ENCODE results near the gene JAG1. TPM values are rescaled to one million over a fixed set of nuclear protein-coding genes. Genes with fewer than 3 reads are reported as not detected.

JAG1 gene
- total RNA-seq, 4 donors from 2014 or later, result 89.6 to 182 (median 123) TPM

- DNase-seq, result no peak
- Histone ChIP-seq H3K4me1 (peaks cover 0 to 14% (median 0%) of the 10 kb centered on the region in 3 donors), H3K27me3 (no peaks in the 10 kb centered on the region), H3K4me3 (no peak overlapping the region), H3K27ac (peak overlapping the region in 2 of 4 donors; percentile 6 to 32), H3K9me3 (no peaks in the 10 kb centered on the region), H3K36me3 (no peaks in the 10 kb centered on the region)
- intact Hi-C loops (cut with DNase I), result no loop called here
- 56 to 78% methylated on average over 8 to 13 of the region's 14 CpGs for WGBS, 2 donors
- TF ChIP-seq CTCF (IDR thresholded peaks at IDR 0.05) (peak in 1 of 6 experiments; percentile 37), POLR2A (IDR thresholded peaks at IDR 0.05) (no peak)
Observed at GRCh38 chr20:10686356-10687133, 12.7 kb upstream of the JAG1 start.

DNA sequence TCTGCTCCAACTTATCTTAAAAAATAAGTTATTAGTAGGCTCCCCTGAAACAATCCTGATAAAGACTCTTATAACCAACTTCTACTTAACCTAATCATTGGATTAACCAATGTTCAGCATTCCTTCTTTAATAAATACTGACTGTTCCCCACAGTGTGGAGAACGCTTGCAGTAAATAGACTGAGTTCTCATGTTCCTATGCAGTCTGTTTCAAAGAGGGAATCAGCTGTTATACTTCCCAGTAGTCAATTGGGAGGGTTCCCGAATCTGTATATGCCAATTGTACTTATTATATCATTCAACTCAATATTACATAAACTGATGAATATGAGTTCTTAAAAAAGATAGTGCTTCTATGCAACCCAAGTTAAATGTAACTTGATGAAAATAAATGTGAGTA, 9.7 kb upstream of the JAG1 start:
- Histone ChIP-seq H3K36me3 (no peaks in the 10 kb centered on the region), H3K9me3 (no peaks in the 10 kb centered on the region), H3K4me1 (peaks cover 0 to 17% (median 0%) of the 10 kb centered on the region in 3 donors), H3K27me3 (no peaks in the 10 kb centered on the region), H3K4me3 (no peak overlapping the region), H3K27ac (no peak overlapping the region)
- 84 to 90% methylated on average over 2 of the region's 2 CpGs for WGBS, 2 donors
- DNase-seq, result no peak
- TF ChIP-seq POLR2A (IDR thresholded peaks at IDR 0.05), result no peak
- TF ChIP-seq CTCF (IDR thresholded peaks at IDR 0.05), result no peak
- intact Hi-C loops (cut with DNase I), result no loop called here

DNA sequence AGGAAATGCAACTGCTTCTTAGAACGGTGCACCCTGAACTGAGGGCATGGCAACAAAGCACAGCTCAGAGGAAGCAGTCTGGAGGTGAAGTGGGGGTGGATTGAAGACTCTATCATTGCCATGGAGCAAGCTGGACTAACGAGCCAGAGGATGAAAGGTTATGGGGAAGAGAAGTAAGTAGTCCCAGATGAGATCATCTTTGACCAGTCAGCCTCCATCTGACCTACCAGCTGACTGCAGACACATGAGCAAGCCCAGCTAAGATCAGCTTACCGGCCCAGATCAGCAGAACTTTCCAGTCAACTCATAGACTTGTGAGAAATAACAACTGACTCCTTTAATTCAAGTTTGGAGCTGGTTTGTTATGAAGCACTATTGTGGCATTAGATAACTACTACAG, 9.1 kb upstream of the JAG1 start:
- WGBS, 2 donors, result 58 to 73% methylated on average over 3 of the region's 3 CpGs

DNA sequence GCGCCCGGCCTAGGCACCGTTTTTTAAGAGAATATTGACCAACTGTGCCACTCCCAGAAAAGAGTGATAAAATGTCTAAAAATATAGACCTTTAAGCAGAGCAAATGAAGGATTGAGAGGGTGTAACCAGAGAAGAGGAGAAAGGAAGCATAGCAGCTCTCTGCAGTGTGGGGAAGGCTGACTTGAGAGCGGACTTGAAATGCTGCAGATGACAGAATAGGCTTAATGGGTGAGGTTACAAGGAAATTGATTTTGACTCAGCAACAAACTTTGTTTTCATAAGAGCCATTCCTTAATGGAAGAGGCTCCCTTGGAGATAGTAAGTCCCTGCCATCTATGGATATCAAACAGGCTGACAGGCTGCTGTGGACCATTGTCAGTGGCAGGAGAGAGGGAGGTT, 7.7 kb upstream of the JAG1 start:
- no peaks in the 10 kb centered on the region for H3K27me3 ChIP-seq
- H3K36me3 ChIP-seq, result no peaks in the 10 kb centered on the region
- H3K4me3 ChIP-seq, result no peak overlapping the region
- no peak for DNase-seq
- no peak for TF ChIP-seq CTCF (IDR thresholded peaks at IDR 0.05)
- TF ChIP-seq POLR2A (IDR thresholded peaks at IDR 0.05), result no peak
- 76 to 93% methylated on average over 1 to 4 of the region's 4 CpGs for WGBS, 2 donors
- H3K9me3 ChIP-seq, result no peaks in the 10 kb centered on the region
- intact Hi-C loops (cut with DNase I), result no loop called here
- H3K27ac ChIP-seq, result peak overlapping the region in 1 of 4 donors; percentile 26
- H3K4me1 ChIP-seq, result peaks cover 0 to 10% (median 0%) of the 10 kb centered on the region in 3 donors

More for the DNA sequence above, 9.1 kb upstream of the JAG1 start:
- Histone ChIP-seq H3K36me3 (no peaks in the 10 kb centered on the region), H3K9me3 (no peaks in the 10 kb centered on the region), H3K4me1 (peaks cover 0 to 18% (median 0%) of the 10 kb centered on the region in 3 donors), H3K27ac (no peak overlapping the region), H3K27me3 (no peaks in the 10 kb centered on the region), H3K4me3 (no peak overlapping the region)
- no peak for DNase-seq
- no peak for TF ChIP-seq POLR2A (IDR thresholded peaks at IDR 0.05)
- no peak for TF ChIP-seq CTCF (IDR thresholded peaks at IDR 0.05)
- intact Hi-C loops (cut with DNase I), result no loop called here

DNA sequence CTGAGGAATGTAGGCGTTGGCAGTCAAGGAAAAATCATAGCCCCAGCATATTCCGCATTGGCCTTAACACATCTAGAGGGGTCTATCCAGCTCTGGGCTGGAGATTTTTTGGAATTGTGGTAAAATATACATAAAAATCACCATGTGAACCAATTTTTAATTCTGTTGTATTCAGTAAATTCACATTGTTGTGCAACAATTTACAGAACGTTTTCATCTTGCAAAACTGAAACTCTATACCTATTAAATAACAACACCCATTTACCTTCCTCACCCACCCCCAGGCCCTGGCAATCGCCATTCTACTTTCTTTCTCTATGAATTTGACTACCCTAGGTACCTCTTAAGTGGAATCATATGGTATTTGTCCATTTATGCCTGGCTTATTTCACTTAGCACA, 6.8 kb upstream of the JAG1 start:
- WGBS, 2 donors, result 84 to 86% methylated on average over 4 of the region's 4 CpGs
- DNase-seq, result no peak
- Histone ChIP-seq H3K36me3 (no peaks in the 10 kb centered on the region), H3K4me3 (no peak overlapping the region), H3K9me3 (no peaks in the 10 kb centered on the region), H3K27me3 (no peaks in the 10 kb centered on the region), H3K4me1 (peaks cover 0 to 12% (median 3%) of the 10 kb centered on the region in 3 donors), H3K27ac (no peak overlapping the region)
- TF ChIP-seq CTCF (IDR thresholded peaks at IDR 0.05) (no peak), POLR2A (IDR thresholded peaks at IDR 0.05) (no peak)
- intact Hi-C loops (cut with DNase I), result no loop called here
